ENCODE results near the gene SCUBE1. TPM values are rescaled to one million over a fixed set of nuclear protein-coding genes. Genes with fewer than 3 reads are reported as not detected.

The SCUBE1 gene
- total and polyA plus RNA-seq, 2 donors (not counting 3 experiments of a cell fraction or from before 2014, with no cell fraction given), result 0.07 TPM; not detected in 1

- Histone ChIP-seq H3K4me3 (replicated peaks in 1 of 3; ENCODE audit: insufficient read depth in 1 of 3, low read depth in 1 of 3, low read length in 3 of 3) (no peak overlapping the region), H3K36me3 (ENCODE audit: control insufficient read depth in 2 of 2, extremely low read depth in 1 of 2, insufficient read depth in 2 of 2, low read length in 2 of 2) (no peaks in the 10 kb centered on the region), H3K9me3 (replicated peaks; ENCODE audit: control insufficient read depth, insufficient read depth, low read length) (no peaks in the 10 kb centered on the region), H3K27ac (ENCODE audit: insufficient read depth, low read depth, low read length) (no peak overlapping the region), H4K20me1 (replicated peaks; ENCODE audit: control insufficient read depth, extremely low read depth, insufficient read depth, low read length) (no peaks in the 10 kb centered on the region), H3K79me2 (ENCODE audit: control insufficient read depth, insufficient read depth, low read length) (no peaks in the 10 kb centered on the region), H3K9me1 (replicated peaks; ENCODE audit: control insufficient read depth, extremely low read depth, insufficient read depth, low read length) (no peaks in the 10 kb centered on the region), H3K4me2 (ENCODE audit: insufficient read depth, low read length) (no peak overlapping the region), H3K4me1 (ENCODE audit: control insufficient read depth, extremely low read depth, insufficient read depth, low read length) (no peaks in the 10 kb centered on the region), H2AFZ (ENCODE audit: low read depth, low read length) (no peak overlapping the region), H3K9ac (replicated peaks; ENCODE audit: extremely low read depth, insufficient read depth, low read length) (no peak overlapping the region), H3K27me3 (ENCODE audit: control insufficient read depth in 2 of 2, insufficient read depth in 2 of 2, low read length in 2 of 2) (no peaks in the 10 kb centered on the region)
- dilution Hi-C loops (cut with MboI; ENCODE audit: extremely low pct_ligation_motif_present, low sequenced_read_pairs) (no loop called here), intact Hi-C loops (cut with micrococcal nuclease) (no loop called here)
- no peak for FAIRE-seq
- no TSS peak for BruUV-seq (replicated peaks)
- TF ChIP-seq EZH2 (IDR thresholded peaks at IDR 0.05; ENCODE audit: borderline replicate concordance, low read depth, low read length, severe bottlenecking) (no peak), POLR2A (IDR thresholded peaks at IDR 0.05; ENCODE audit: low read depth, low read length) (no peak), FOS (IDR thresholded peaks at IDR 0.05; ENCODE audit: borderline replicate concordance, insufficient read depth, low read length) (no peak), GATA2 (IDR thresholded peaks at IDR 0.05; ENCODE audit: insufficient read depth, insufficient read length, low read depth, low read length) (no peak), MYC (IDR thresholded peaks at IDR 0.05; ENCODE audit: low read depth, low read length) (no peak), JUN (IDR thresholded peaks at IDR 0.05; ENCODE audit: borderline replicate concordance, insufficient read depth, insufficient read length, low read depth) (no peak), POLR2AphosphoS5 (IDR thresholded peaks at IDR 0.05; ENCODE audit: insufficient read depth, low read depth, low read length) (no peak), CTCF (IDR thresholded peaks at IDR 0.05; ENCODE audit: extremely low read depth in 1 of 2, insufficient read depth in 1 of 2, low read depth in 1 of 2, low read length in 2 of 2) (no peak)
- TF ChIP-seq, protein P1, sequence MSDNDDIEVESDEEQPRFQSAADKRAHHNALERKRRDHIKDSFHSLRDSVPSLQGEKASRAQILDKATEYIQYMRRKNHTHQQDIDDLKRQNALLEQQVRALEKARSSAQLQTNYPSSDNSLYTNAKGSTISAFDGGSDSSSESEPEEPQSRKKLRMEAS (IDR thresholded peaks at IDR 0.05; ENCODE audit: insufficient read depth, insufficient read length), result no peak
- CTCF ChIA-PET, result interaction anchor here (3.5 kb wide), 1 partner anchor 18 kb away, joined by 11 read pairs; no protein-coding TSS in a partner anchor
- no peak for DNase-seq (ENCODE audit: low read depth, low spot score)
- POLR2A ChIA-PET, result no interaction called here
Observed at GRCh38 chr22:43205261-43205691, 137.9 kb downstream of the SCUBE1 start.

Data from endothelial cell of umbilical vein (primary cell).